BLaER1 (cell line): Measurements from ENCODE around the gene UNCX.
"Not testable (repeated sequence)": the region's sequence is repeated elsewhere in the genome, so short reads cannot be mapped to it uniquely, and the experiment has no call there.

Source experiments
- H3K27ac ChIP-seq: shearing (Covaris generic); formaldehyde crosslinking; 2 replicates; pipeline ENCODE4 v1.8.1; 2022
- H3K27me3 ChIP-seq: shearing (Covaris generic); formaldehyde crosslinking; 2 replicates; pipeline ENCODE4 v1.8.1; 2022
- H3K36me3 ChIP-seq: shearing (Covaris generic); formaldehyde crosslinking; 2 replicates; pipeline ENCODE4 v1.8.1; 2022
- H3K4me1 ChIP-seq: shearing (Covaris generic); formaldehyde crosslinking; 2 replicates; pipeline ENCODE4 v1.8.1; 2022
- H3K4me2 ChIP-seq: shearing (Covaris generic); formaldehyde crosslinking; 2 replicates; pipeline ENCODE4 v1.8.1; 2022
- H3K4me3 ChIP-seq: shearing (Covaris generic); formaldehyde crosslinking; 2 replicates; pipeline ENCODE4 v1.8.1; 2022
- H3K9ac ChIP-seq: shearing (Covaris generic); formaldehyde crosslinking; 2 replicates; pipeline ENCODE4 v1.8.1; 2022
- H3K9me3 ChIP-seq: shearing (Covaris generic); formaldehyde crosslinking; 2 replicates; pipeline ENCODE4 v1.8.1; 2022
- H4K20me1 ChIP-seq: shearing (Covaris generic); formaldehyde crosslinking; 2 replicates; pipeline ENCODE4 v1.8.1; 2022
- Cebpa-rat ChIP-seq: shearing (Covaris generic); IDR thresholded peaks from 2 replicates; pipeline ENCODE4 v1.8.1; 2022

Gene UNCX

DNA sequence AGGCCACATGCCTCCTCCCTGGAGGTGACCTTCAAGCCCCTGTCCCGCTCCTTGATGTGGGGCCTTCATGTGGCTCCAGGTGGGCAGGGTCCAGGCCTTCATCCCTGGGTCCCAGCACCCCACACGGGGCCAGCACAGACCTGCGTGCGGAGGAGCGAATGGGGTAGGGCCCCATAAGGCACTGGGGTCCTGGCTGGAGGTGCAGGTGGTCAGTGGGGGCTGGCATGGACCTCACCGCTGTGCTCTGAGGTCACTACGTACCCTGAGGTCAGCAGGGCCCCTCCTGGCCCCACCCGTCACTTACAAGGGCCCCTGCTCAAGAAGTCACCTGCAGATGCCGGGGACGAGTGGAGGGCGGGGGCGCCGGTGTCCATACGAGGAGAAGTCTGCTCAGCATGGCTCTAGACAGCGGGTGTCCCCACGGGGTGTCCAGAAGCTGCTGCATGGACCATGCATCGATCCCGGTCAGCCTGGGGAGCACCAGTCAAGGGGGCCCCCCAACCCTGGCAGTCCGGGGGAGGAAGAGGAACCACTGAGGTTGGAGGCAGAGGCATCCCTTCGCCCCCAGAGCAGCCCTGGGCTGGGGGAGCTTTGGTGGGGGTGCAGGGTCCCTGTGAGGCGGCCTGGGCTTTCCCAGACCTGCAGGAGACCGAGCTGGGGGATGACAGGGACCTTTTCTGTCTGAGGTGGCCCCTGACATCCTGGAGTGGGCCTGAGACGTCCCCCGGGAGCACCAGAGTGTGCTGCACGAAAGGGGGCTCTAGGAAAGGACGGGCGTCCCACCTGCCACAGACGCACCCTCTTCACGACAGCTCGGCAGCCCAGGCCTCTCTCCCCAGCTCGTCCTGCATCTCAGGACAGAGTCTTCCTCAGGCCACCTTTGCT is 34.6 kb downstream of the UNCX start:
- TF ChIP-seq Cebpa-rat, result no peak
- Histone ChIP-seq H3K4me3 (no peak overlapping the region), H3K36me3 (no peaks in the 10 kb centered on the region), H4K20me1 (no peaks in the 10 kb centered on the region), H3K4me2 (no peak overlapping the region), H3K4me1 (peaks cover 5% of the 10 kb centered on the region), H3K9ac (no peak overlapping the region), H3K27me3 (peaks cover 45% of the 10 kb centered on the region), H3K9me3 (peaks cover 3% of the 10 kb centered on the region), H3K27ac (no peak overlapping the region)

DNA sequence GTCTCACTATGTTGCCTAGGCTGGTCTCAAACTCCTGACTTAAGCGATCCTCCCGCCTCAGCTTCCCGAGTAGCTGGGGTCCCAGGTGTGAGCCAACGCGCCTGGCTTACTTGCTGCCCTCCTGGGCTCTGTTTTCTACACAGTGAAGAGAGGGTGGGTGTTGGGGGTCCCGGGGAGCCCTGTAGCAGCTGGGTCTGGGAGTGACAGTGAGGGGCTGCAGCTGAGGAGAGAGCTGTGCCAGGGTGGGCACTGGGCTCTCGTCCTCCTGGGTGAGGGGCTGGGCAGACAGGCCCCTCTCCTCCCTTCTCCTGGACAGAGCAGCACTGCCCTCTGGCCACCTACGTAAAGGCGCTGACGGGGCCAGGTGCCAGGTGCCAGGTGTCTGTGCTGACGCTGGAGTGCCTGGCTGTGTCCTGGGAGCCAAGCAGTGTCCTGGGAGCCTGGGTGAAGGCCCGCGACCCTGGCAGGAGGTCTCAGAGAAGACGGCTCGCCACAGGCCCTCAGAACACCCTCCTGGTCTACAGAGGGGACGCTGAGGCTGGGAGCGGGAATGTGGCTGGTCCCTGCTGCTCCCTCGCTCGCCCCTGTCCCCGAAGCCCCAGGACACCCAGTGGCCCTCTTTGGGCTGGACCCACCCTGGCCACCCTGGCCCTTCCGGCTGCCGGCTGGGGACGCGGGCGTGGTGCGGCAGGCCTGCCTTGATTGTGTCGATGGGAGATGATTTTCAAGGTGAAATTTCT is 35.6 kb downstream of the UNCX start:
- Histone ChIP-seq H3K9me3 (peaks cover 4% of the 10 kb centered on the region), H3K36me3 (no peaks in the 10 kb centered on the region), H3K27me3 (peaks cover 35% of the 10 kb centered on the region), H3K4me3 (no peak overlapping the region), H3K27ac (no peak overlapping the region), H3K4me1 (peaks cover 5% of the 10 kb centered on the region), H3K4me2 (no peak overlapping the region), H3K9ac (no peak overlapping the region), H4K20me1 (no peaks in the 10 kb centered on the region)
- TF ChIP-seq Cebpa-rat, result no peak

DNA sequence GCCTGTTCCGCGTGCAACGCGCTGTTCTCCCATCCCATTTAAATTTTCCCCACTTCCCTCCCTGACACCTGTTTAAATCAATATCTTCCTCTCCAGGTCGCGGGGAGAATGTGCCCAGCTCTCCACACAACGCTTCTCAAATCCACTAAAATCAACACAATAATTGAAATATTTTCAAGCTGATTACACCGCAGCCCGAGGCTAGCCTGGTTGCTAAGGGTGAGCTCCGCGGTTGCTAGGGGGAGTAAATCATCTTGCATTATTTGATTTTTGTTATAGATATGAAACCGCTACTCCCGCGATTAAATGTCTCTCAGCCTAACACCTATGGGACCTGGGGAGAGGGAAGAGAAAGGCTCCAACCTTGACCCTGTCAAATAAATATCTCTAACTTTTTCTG is 36.2 kb downstream of the UNCX start:
- Histone ChIP-seq H3K27me3 (peaks cover 29% of the 10 kb centered on the region), H3K9me3 (peaks cover 4% of the 10 kb centered on the region), H3K4me3 (no peak overlapping the region), H3K36me3 (no peaks in the 10 kb centered on the region), H4K20me1 (no peaks in the 10 kb centered on the region), H3K9ac (no peak overlapping the region), H3K4me1 (peaks cover 5% of the 10 kb centered on the region), H3K4me2 (no peak overlapping the region), H3K27ac (no peak overlapping the region)
- TF ChIP-seq Cebpa-rat, result no peak

GRCh38 chr7:1269336-1269890 is 36.7 kb downstream of the UNCX start:
- H3K27ac ChIP-seq, result no peak overlapping the region
- H3K4me2 ChIP-seq, result no peak overlapping the region
- H4K20me1 ChIP-seq, result no peaks in the 10 kb centered on the region
- peaks cover 23% of the 10 kb centered on the region for H3K27me3 ChIP-seq
- H3K9me3 ChIP-seq, result peaks cover 4% of the 10 kb centered on the region
- H3K9ac ChIP-seq, result no peak overlapping the region
- H3K4me3 ChIP-seq, result no peak overlapping the region
- H3K36me3 ChIP-seq, result no peaks in the 10 kb centered on the region
- no peak for TF ChIP-seq Cebpa-rat
- H3K4me1 ChIP-seq, result peaks cover 5% of the 10 kb centered on the region

GRCh38 chr7:1270181-1270580 is 37.5 kb downstream of the UNCX start:
- no peak for TF ChIP-seq Cebpa-rat
- H3K9me3 ChIP-seq, result peaks cover 4% of the 10 kb centered on the region
- no peaks in the 10 kb centered on the region for H4K20me1 ChIP-seq
- H3K9ac ChIP-seq, result no peak overlapping the region
- peaks cover 16% of the 10 kb centered on the region for H3K27me3 ChIP-seq
- peaks cover 5% of the 10 kb centered on the region for H3K4me1 ChIP-seq
- H3K4me3 ChIP-seq, result no peak overlapping the region
- H3K27ac ChIP-seq, result no peak overlapping the region
- H3K36me3 ChIP-seq, result no peaks in the 10 kb centered on the region
- no peak overlapping the region for H3K4me2 ChIP-seq

- H3K27ac ChIP-seq, result no peak overlapping the region
- no peak overlapping the region for H3K9ac ChIP-seq
- H3K9me3 ChIP-seq, result peaks cover 4% of the 10 kb centered on the region
- H3K36me3 ChIP-seq, result no peaks in the 10 kb centered on the region
- peaks cover 9% of the 10 kb centered on the region for H3K27me3 ChIP-seq
- H3K4me1 ChIP-seq, result peaks cover 5% of the 10 kb centered on the region
- no peak for TF ChIP-seq Cebpa-rat
- no peaks in the 10 kb centered on the region for H4K20me1 ChIP-seq
- no peak overlapping the region for H3K4me3 ChIP-seq
- H3K4me2 ChIP-seq, result no peak overlapping the region
These were observed 38.4 kb downstream of the UNCX start for GRCh38 chr7:1271046-1271445.

- Histone ChIP-seq H3K4me1 (peaks cover 5% of the 10 kb centered on the region), H3K4me3 (no peak overlapping the region), H4K20me1 (no peaks in the 10 kb centered on the region), H3K9me3 (peaks cover 4% of the 10 kb centered on the region), H3K4me2 (0 out of 2 replicates have a peak overlapping the region, but pooled peaks have one; percentile 24), H3K36me3 (no peaks in the 10 kb centered on the region), H3K9ac (no peak overlapping the region), H3K27ac (no peak overlapping the region), H3K27me3 (peaks cover 9% of the 10 kb centered on the region)
- TF ChIP-seq Cebpa-rat, result no peak
These were observed 39.0 kb downstream of the UNCX start for GRCh38 chr7:1271656-1272055.

DNA sequence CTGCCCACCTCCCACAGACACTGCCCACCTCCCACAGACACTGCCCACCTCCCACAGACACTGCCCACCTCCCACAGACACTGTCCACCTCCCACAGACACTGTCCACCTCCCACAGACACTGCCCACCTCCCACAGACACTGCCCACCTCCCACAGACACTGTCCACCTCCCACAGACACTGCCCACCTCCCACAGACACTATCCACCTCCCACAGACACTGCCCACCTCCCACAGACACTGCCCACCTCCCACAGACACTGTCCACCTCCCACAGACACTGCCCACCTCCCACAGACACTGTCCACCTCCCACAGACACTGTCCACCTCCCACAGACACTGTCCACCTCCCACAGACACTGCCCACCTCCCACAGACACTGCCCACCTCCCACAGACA is 39.5 kb downstream of the UNCX start:
- not testable (repeated sequence) for H3K4me2 ChIP-seq, H3K4me3 ChIP-seq, H3K36me3 ChIP-seq, H3K27me3 ChIP-seq, H3K9me3 ChIP-seq, H3K27ac ChIP-seq, H3K4me1 ChIP-seq, H3K9ac ChIP-seq, H4K20me1 ChIP-seq

DNA sequence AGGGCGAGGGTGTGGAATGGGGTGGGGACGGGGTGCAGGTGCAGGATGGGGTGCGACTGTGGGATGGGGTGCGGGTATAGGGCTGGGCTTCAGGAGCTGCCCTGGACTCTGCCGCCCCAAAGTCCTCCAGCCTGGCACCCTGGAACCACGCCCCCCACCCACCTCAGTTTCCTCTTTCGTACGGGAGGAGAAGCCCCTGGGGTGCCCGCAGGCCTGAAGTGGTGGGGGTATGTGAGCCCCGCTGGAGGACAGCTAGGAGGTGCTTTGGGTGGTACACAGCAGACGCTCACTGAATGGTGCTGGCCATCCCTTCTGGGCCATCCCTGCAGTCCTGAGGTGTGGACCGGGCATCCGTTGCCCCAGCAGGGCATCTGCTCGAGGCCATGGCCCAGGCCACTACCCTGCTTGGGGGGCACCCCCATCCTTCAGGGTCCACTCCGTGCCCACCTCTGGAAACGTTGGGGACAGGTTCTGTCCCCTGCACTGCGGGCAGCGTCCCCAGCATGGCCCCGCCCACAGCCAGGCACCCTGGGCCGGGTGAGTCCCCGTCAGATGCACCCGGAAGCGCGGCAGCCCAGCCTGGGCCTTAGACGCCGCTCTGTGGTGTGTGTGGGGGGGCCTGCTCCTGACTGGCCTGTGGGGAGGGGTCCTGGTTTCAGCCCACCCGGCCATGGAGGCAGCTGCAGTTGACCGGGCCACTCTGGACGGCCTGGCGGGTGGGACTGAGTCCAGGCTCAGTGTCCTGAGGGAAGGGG is 41.6 kb downstream of the UNCX start:
- H3K9ac ChIP-seq, result no peak overlapping the region
- no peak overlapping the region for H3K27ac ChIP-seq
- no peaks in the 10 kb centered on the region for H3K36me3 ChIP-seq
- no peak overlapping the region for H3K4me3 ChIP-seq
- no peak overlapping the region for H3K4me2 ChIP-seq
- TF ChIP-seq Cebpa-rat, result no peak
- peaks cover 4% of the 10 kb centered on the region for H3K9me3 ChIP-seq
- H3K27me3 ChIP-seq, result no peaks in the 10 kb centered on the region
- H3K4me1 ChIP-seq, result peaks cover 5% of the 10 kb centered on the region
- H4K20me1 ChIP-seq, result no peaks in the 10 kb centered on the region
